Uterus (tissue), 4 donors: Measurements from ENCODE around the gene SLC25A18. TPM values are rescaled to one million over a fixed set of nuclear protein-coding genes. Genes with fewer than 3 reads are reported as not detected.

Experiments used
- DNase-seq, 2 donors: peaks; one replicate each; pipeline ENCODE4 v3.0.0-alpha.2; 2019 to 2020
- H3K27ac ChIP-seq, 2 donors: fragments of 200-600 bp; sonication (generic); 1 replicate in 1 of 2; 2 replicates in 1 of 2; pipeline ENCODE4 v1.5.1; 2016 to 2018
- H3K27me3 ChIP-seq, 2 donors: fragments of 200-600 bp; sonication (generic); one replicate each; pipeline ENCODE4 v1.5.1; 2018 to 2019; ENCODE audit warnings: control low read depth in 1 of 2
- H3K36me3 ChIP-seq, 2 donors: fragments of 200-600 bp; sonication (generic); one replicate each; pipeline ENCODE4 v1.5.1; 2019; ENCODE audit warnings: control low read depth in 1 of 2
- H3K4me1 ChIP-seq, 2 donors: fragments of 200-600 bp; sonication (generic); one replicate each; pipeline ENCODE4 v1.5.1; 2018 to 2019; ENCODE audit warnings: control low read depth in 1 of 2
- H3K4me3 ChIP-seq, 2 donors: fragments of 200-600 bp; sonication (generic); 1 replicate in 1 of 2; 2 replicates in 1 of 2; pipeline ENCODE4 v1.5.1; 2018 to 2019; ENCODE audit warnings: mild to moderate bottlenecking in 1 of 2
- H3K9me3 ChIP-seq, 2 donors: fragments of 200-600 bp; sonication (generic); one replicate each; pipeline ENCODE4 v1.5.1; 2019; ENCODE audit warnings: control low read depth in 1 of 2
- CTCF ChIP-seq, 4 experiments: fragments of 200-600 bp in 2 of 4; fragments of 450-650 bp in 2 of 4; sonication (generic) in 2 of 4; IDR thresholded peaks; one replicate each; pipeline ENCODE4 v1.5.1; 2016 to 2019; ENCODE audit warnings: antibody characterized with exemption in 4 of 4, mild to moderate bottlenecking in 2 of 4, moderate library complexity in 1 of 4
- POLR2A ChIP-seq, 2 donors: fragments of 450-650 bp; IDR thresholded peaks; one replicate each; pipeline ENCODE4 v1.6.1; 2016; ENCODE audit warnings: antibody characterized with exemption in 2 of 2, mild to moderate bottlenecking in 1 of 2, moderate library complexity in 1 of 2
- intact Hi-C: fragments of 100-400 bp; cut with DNase I; formaldehyde crosslinking; loops from one replicate; pipeline ENCODE4 v1.15.1; 2023; ENCODE audit warnings: low total_unique reads
- total RNA-seq, 4 donors: library from RNA; depleted of rRNA in 3 of 4; stranded (reverse); fragments of >200 nt in 3 of 4; gene quantifications; one replicate each; pipeline versions ENCODE4 v1.1.0 to v1.2.4, GENCODE V29; 2014 to 2023
- donor health status: DM: yes; HTN: yes; CAD: no.

SLC25A18 gene
- total RNA-seq, 4 donors from 2014 or later: 6.2 to 11.7 TPM; not detected in 2

DNA sequence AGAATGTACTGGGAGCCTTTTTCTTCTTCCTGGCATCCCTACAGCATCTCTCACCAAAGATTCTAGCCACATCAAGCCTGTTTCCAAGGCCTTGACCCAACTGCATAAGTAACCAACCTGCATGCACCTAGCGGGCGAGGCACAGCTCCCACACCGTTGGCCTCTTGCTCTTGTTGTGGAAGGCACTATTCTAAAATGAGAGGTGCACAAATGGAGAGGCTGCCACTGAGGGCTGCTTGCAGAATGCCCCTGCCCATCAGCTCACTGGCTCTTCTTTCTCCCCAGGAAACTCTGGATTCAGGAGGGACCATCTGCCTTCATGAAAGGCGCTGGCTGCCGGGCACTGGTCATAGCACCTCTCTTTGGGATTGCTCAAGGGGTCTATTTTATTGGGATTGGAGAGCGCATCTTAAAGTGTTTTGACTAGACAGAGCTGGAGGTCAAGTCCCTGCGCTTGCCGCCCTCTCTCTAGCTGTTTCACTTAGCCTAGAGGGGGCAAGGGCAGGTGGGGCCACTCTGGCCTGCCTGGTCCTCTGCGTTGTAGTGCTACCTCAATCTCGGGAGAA is 26.6 kb downstream of the SLC25A18 start:
- H3K4me3 ChIP-seq: no peak overlapping the region
- no peak for DNase-seq
- no peaks in the 10 kb centered on the region for H3K4me1 ChIP-seq
- no peaks in the 10 kb centered on the region for H3K36me3 ChIP-seq
- no peaks in the 10 kb centered on the region for H3K9me3 ChIP-seq
- H3K27me3 ChIP-seq: no peaks in the 10 kb centered on the region
- H3K27ac ChIP-seq: no peak overlapping the region
- TF ChIP-seq POLR2A (IDR thresholded peaks at IDR 0.05) (no peak), CTCF (IDR thresholded peaks at IDR 0.05) (no peak)
- intact Hi-C loops: no loop called here

DNA sequence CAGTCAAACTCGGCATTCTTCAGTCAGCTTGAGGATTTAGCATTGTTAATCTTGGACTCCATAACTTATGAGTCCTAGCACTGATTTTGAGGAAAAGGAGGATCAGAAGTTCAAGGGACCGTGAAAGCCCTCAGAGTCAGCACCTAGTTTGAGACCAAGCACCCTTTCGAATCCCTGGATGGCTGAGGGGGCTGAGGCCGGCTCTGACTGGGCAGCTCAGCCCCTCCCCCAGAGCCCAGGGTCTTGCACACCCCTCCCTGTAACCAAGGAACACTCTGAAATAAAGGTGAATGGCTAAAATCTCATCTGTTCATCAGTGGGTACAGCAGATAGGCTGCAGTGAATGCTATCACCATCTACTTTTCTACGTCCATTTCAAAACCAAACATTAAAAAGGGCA is 27.3 kb downstream of the SLC25A18 start:
- no peak for DNase-seq
- no peaks in the 10 kb centered on the region for H3K4me1 ChIP-seq
- no peak overlapping the region for H3K4me3 ChIP-seq
- no peaks in the 10 kb centered on the region for H3K27me3 ChIP-seq
- H3K36me3 ChIP-seq: no peaks in the 10 kb centered on the region
- H3K9me3 ChIP-seq: no peaks in the 10 kb centered on the region
- TF ChIP-seq POLR2A (IDR thresholded peaks at IDR 0.05) (no peak), CTCF (IDR thresholded peaks at IDR 0.05) (no peak)
- H3K27ac ChIP-seq: no peak overlapping the region
- intact Hi-C loops: no loop called here

GRCh38 chr22:17592201-17592600 is 28.9 kb downstream of the SLC25A18 start:
- Histone ChIP-seq H3K9me3 (no peaks in the 10 kb centered on the region), H3K27ac (no peak overlapping the region), H3K4me3 (no peak overlapping the region), H3K27me3 (no peaks in the 10 kb centered on the region), H3K36me3 (no peaks in the 10 kb centered on the region), H3K4me1 (no peaks in the 10 kb centered on the region)
- no peak for TF ChIP-seq CTCF (IDR thresholded peaks at IDR 0.05)
- TF ChIP-seq POLR2A (IDR thresholded peaks at IDR 0.05): no peak
- intact Hi-C loops: no loop called here
- DNase-seq: no peak

- Histone ChIP-seq H3K9me3 (no peaks in the 10 kb centered on the region), H3K27me3 (no peaks in the 10 kb centered on the region), H3K36me3 (no peaks in the 10 kb centered on the region), H3K4me3 (no peak overlapping the region), H3K4me1 (peaks cover 0 to 4% of the 10 kb centered on the region in 2 donors), H3K27ac (no peak overlapping the region)
- intact Hi-C loops: no loop called here
- no peak for DNase-seq
- TF ChIP-seq CTCF (IDR thresholded peaks at IDR 0.05) (no peak), POLR2A (IDR thresholded peaks at IDR 0.05) (no peak)
These were observed 32.9 kb downstream of the SLC25A18 start for GRCh38 chr22:17596226-17596625.

GRCh38 chr22:17597217-17597616 is 33.9 kb downstream of the SLC25A18 start:
- intact Hi-C loops: no loop called here
- TF ChIP-seq POLR2A (IDR thresholded peaks at IDR 0.05) (no peak), CTCF (IDR thresholded peaks at IDR 0.05) (no peak)
- Histone ChIP-seq H3K27me3 (no peaks in the 10 kb centered on the region), H3K4me3 (no peak overlapping the region), H3K27ac (no peak overlapping the region), H3K9me3 (no peaks in the 10 kb centered on the region), H3K4me1 (peaks cover 0 to 5% of the 10 kb centered on the region in 2 donors), H3K36me3 (no peaks in the 10 kb centered on the region)
- no peak for DNase-seq
